GM23338 (cell line): ENCODE data around the gene ARF1. TPM values are rescaled to one million over a fixed set of nuclear protein-coding genes. Genes with fewer than 3 reads are reported as not detected.

Experiments
- ATAC-seq: fragments of 200-7000 bp; cut with Tn5 transposase; 3 replicates; pipeline ENCODE4 v1.9.1; 2020
- DNase-seq: peaks from one replicate; pipeline ENCODE4 v3.0.0-alpha.2; 2015; ENCODE audit warnings: low spot score
- H2AFZ ChIP-seq: fragments of 200-600 bp; sonication (generic); 2 replicates; pipeline ENCODE4 v1.8.0; 2016; ENCODE audit warnings: antibody characterized with exemption, mild to moderate bottlenecking, moderate library complexity
- H3F3A ChIP-seq: fragments of 200-600 bp; sonication (generic); replicated peaks from 2 replicates; pipeline ENCODE4 v1.8.0; 2017; ENCODE audit warnings: antibody characterized with exemption, mixed run types, low read depth
- H3K27ac ChIP-seq: fragments of 200-600 bp; sonication (generic); 2 replicates; pipeline ENCODE4 v1.6.1; 2016; ENCODE audit warnings: low read depth
- H3K27me3 ChIP-seq: fragments of 200-600 bp; sonication (generic); 2 replicates; pipeline ENCODE4 v1.8.0; 2016; ENCODE audit warnings: mild to moderate bottlenecking, mixed run types, moderate library complexity; ENCODE audit not compliant: insufficient read depth
- H3K36me3 ChIP-seq: fragments of 200-600 bp; sonication (generic); 2 replicates; pipeline ENCODE4 v1.8.0; 2016; ENCODE audit warnings: mild to moderate bottlenecking; ENCODE audit not compliant: insufficient read depth
- H3K4me1 ChIP-seq: fragments of 200-600 bp; sonication (generic); 2 replicates; pipeline ENCODE4 v1.8.0; 2016; ENCODE audit warnings: mild to moderate bottlenecking, moderate library complexity; ENCODE audit not compliant: insufficient read depth
- H3K4me2 ChIP-seq: fragments of 200-600 bp; sonication (generic); 2 replicates; pipeline ENCODE4 v1.7.1; 2017; ENCODE audit warnings: mixed run types
- H3K4me3 ChIP-seq: fragments of 200-600 bp; sonication (generic); 2 replicates; pipeline ENCODE4 v1.6.1; 2016; ENCODE audit warnings: mixed run types
- H3K79me2 ChIP-seq: fragments of 200-600 bp; sonication (generic); replicated peaks from 2 replicates; pipeline ENCODE4 v1.8.0; 2017; ENCODE audit warnings: mild to moderate bottlenecking; ENCODE audit not compliant: insufficient read depth
- H3K9me2 ChIP-seq: fragments of 200-600 bp; sonication (generic); 2 replicates; pipeline ENCODE4 v1.8.0; 2017; ENCODE audit not compliant: insufficient read depth
- H4K20me1 ChIP-seq: fragments of 200-600 bp; sonication (generic); replicated peaks from 2 replicates; pipeline ENCODE4 v1.8.0; 2017; ENCODE audit warnings: mild to moderate bottlenecking; ENCODE audit not compliant: insufficient read depth
- H3K27ac Mint-ChIP-seq: 2 replicates; pipeline ENCODE4 v1.8.0; 2020; ENCODE audit warnings: inconsistent platforms, mild to moderate bottlenecking, moderate library complexity, mixed read lengths
- H3K27me3 Mint-ChIP-seq: 3 replicates; pipeline ENCODE4 v1.8.0; 2022; ENCODE audit warnings: low read depth, mild to moderate bottlenecking, moderate library complexity, mixed read lengths, inconsistent platforms; ENCODE audit not compliant: insufficient read depth, poor library complexity
- H3K36me3 Mint-ChIP-seq: 3 replicates; pipeline ENCODE4 v1.8.0; 2021; ENCODE audit warnings: low read depth, mild to moderate bottlenecking, inconsistent platforms, moderate library complexity, mixed read lengths
- H3K4me1 Mint-ChIP-seq: 3 replicates; pipeline ENCODE4 v1.8.0; 2020; ENCODE audit warnings: mild to moderate bottlenecking, inconsistent platforms, mixed read lengths
- H3K4me3 Mint-ChIP-seq: 3 replicates; pipeline ENCODE4 v1.8.0; 2021; ENCODE audit warnings: moderate library complexity, mild to moderate bottlenecking, inconsistent platforms, mixed read lengths
- H3K9me3 Mint-ChIP-seq: 3 replicates; pipeline ENCODE4 v1.8.0; 2020; ENCODE audit warnings: moderate library complexity, mild to moderate bottlenecking, inconsistent platforms, mixed read lengths
- EZH2 ChIP-seq: fragments of 200-600 bp; sonication (generic); IDR thresholded peaks from one replicate; pipeline ENCODE4 v1.8.0; 2017; ENCODE audit warnings: antibody characterized with exemption, mild to moderate bottlenecking, low read depth; ENCODE audit not compliant: unreplicated experiment
- STAT1 ChIP-seq: IDR thresholded peaks from one replicate; pipeline ENCODE4 v1.6.1; 2016; ENCODE audit warnings: antibody characterized with exemption; ENCODE audit not compliant: unreplicated experiment
- ZNF114 ChIP-seq: fragments of 250-450 bp; sonication (Bioruptor Pico); IDR thresholded peaks from 2 replicates; pipeline ENCODE4 v1.5.0; 2020; ENCODE audit warnings: mild to moderate bottlenecking, moderate library complexity
- ZNF331 ChIP-seq: fragments of 250-450 bp; sonication (Bioruptor Pico); IDR thresholded peaks from 2 replicates; pipeline ENCODE4 v1.5.0; 2020; ENCODE audit warnings: low read depth, mild to moderate bottlenecking, moderate library complexity
- polyA plus RNA-seq: library from polyadenylated mRNA; unstranded; fragments of >200 nt; fragmentation: Nextera tagmentation; extraction: Ambion mirVana; gene quantifications from 2 replicates; pipeline ENCODE4 v1.2.1, GENCODE V29; 2016
- total RNA-seq: library from RNA; depleted of rRNA; stranded (reverse); fragments of >200 nt; shearing (Covaris generic); gene quantifications from 2 replicates; pipeline ENCODE4 v1.2.3, GENCODE V29; 2014
- TF ChIP-seq, protein P1 (sequence below): IDR thresholded peaks from one replicate; pipeline ENCODE4 v1.6.1; 2018; ENCODE audit warnings: antibody characterized with exemption; ENCODE audit not compliant: unreplicated experiment
- TF ChIP-seq, protein P2 (sequence below): IDR thresholded peaks from 2 replicates; pipeline ENCODE4 v1.6.1; 2016; ENCODE audit warnings: antibody characterized with exemption
- TF ChIP-seq, protein P3 (sequence below): fragments of 250-450 bp; sonication (Bioruptor Pico); IDR thresholded peaks from 2 replicates; pipeline ENCODE4 v1.5.0; 2020; ENCODE audit warnings: mild to moderate bottlenecking, moderate library complexity

ARF1 gene
- total and polyA plus RNA-seq, 2 experiments from 2014 or later, result 210 to 306 TPM

DNA sequence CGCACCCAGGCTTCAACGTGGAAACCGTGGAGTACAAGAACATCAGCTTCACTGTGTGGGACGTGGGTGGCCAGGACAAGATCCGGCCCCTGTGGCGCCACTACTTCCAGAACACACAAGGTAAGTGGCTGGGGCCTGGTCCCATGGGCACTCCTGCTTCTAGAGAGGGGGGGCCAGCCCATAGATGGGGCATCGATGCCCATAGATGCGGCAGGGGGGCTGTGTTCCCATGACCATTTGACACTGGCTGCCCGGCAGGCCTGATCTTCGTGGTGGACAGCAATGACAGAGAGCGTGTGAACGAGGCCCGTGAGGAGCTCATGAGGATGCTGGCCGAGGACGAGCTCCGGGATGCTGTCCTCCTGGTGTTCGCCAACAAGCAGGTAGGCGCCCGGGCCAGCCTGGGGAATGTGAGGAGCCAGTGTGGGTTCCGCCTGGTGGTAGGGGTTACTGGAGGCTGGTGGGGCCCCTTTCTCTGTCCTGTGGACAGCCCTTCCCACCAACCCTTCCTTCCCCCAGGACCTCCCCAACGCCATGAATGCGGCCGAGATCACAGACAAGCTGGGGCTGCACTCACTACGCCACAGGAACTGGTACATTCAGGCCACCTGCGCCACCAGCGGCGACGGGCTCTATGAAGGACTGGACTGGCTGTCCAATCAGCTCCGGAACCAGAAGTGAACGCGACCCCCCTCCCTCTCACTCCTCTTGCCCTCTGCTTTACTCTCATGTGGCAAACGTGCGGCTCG, 15.0 kb downstream of the ARF1 start:
- no peak for TF ChIP-seq EZH2
- no peak for TF ChIP-seq STAT1
- TF ChIP-seq, protein P1, sequence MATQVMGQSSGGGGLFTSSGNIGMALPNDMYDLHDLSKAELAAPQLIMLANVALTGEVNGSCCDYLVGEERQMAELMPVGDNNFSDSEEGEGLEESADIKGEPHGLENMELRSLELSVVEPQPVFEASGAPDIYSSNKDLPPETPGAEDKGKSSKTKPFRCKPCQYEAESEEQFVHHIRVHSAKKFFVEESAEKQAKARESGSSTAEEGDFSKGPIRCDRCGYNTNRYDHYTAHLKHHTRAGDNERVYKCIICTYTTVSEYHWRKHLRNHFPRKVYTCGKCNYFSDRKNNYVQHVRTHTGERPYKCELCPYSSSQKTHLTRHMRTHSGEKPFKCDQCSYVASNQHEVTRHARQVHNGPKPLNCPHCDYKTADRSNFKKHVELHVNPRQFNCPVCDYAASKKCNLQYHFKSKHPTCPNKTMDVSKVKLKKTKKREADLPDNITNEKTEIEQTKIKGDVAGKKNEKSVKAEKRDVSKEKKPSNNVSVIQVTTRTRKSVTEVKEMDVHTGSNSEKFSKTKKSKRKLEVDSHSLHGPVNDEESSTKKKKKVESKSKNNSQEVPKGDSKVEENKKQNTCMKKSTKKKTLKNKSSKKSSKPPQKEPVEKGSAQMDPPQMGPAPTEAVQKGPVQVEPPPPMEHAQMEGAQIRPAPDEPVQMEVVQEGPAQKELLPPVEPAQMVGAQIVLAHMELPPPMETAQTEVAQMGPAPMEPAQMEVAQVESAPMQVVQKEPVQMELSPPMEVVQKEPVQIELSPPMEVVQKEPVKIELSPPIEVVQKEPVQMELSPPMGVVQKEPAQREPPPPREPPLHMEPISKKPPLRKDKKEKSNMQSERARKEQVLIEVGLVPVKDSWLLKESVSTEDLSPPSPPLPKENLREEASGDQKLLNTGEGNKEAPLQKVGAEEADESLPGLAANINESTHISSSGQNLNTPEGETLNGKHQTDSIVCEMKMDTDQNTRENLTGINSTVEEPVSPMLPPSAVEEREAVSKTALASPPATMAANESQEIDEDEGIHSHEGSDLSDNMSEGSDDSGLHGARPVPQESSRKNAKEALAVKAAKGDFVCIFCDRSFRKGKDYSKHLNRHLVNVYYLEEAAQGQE, result no peak
- TF ChIP-seq, protein P2, sequence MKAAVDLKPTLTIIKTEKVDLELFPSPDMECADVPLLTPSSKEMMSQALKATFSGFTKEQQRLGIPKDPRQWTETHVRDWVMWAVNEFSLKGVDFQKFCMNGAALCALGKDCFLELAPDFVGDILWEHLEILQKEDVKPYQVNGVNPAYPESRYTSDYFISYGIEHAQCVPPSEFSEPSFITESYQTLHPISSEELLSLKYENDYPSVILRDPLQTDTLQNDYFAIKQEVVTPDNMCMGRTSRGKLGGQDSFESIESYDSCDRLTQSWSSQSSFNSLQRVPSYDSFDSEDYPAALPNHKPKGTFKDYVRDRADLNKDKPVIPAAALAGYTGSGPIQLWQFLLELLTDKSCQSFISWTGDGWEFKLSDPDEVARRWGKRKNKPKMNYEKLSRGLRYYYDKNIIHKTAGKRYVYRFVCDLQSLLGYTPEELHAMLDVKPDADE, result no peak
- TF ChIP-seq ZNF114 (CRISPR knock-in tag), result no peak
- TF ChIP-seq ZNF331 (CRISPR knock-in tag), result no peak
- TF ChIP-seq, protein P3, sequence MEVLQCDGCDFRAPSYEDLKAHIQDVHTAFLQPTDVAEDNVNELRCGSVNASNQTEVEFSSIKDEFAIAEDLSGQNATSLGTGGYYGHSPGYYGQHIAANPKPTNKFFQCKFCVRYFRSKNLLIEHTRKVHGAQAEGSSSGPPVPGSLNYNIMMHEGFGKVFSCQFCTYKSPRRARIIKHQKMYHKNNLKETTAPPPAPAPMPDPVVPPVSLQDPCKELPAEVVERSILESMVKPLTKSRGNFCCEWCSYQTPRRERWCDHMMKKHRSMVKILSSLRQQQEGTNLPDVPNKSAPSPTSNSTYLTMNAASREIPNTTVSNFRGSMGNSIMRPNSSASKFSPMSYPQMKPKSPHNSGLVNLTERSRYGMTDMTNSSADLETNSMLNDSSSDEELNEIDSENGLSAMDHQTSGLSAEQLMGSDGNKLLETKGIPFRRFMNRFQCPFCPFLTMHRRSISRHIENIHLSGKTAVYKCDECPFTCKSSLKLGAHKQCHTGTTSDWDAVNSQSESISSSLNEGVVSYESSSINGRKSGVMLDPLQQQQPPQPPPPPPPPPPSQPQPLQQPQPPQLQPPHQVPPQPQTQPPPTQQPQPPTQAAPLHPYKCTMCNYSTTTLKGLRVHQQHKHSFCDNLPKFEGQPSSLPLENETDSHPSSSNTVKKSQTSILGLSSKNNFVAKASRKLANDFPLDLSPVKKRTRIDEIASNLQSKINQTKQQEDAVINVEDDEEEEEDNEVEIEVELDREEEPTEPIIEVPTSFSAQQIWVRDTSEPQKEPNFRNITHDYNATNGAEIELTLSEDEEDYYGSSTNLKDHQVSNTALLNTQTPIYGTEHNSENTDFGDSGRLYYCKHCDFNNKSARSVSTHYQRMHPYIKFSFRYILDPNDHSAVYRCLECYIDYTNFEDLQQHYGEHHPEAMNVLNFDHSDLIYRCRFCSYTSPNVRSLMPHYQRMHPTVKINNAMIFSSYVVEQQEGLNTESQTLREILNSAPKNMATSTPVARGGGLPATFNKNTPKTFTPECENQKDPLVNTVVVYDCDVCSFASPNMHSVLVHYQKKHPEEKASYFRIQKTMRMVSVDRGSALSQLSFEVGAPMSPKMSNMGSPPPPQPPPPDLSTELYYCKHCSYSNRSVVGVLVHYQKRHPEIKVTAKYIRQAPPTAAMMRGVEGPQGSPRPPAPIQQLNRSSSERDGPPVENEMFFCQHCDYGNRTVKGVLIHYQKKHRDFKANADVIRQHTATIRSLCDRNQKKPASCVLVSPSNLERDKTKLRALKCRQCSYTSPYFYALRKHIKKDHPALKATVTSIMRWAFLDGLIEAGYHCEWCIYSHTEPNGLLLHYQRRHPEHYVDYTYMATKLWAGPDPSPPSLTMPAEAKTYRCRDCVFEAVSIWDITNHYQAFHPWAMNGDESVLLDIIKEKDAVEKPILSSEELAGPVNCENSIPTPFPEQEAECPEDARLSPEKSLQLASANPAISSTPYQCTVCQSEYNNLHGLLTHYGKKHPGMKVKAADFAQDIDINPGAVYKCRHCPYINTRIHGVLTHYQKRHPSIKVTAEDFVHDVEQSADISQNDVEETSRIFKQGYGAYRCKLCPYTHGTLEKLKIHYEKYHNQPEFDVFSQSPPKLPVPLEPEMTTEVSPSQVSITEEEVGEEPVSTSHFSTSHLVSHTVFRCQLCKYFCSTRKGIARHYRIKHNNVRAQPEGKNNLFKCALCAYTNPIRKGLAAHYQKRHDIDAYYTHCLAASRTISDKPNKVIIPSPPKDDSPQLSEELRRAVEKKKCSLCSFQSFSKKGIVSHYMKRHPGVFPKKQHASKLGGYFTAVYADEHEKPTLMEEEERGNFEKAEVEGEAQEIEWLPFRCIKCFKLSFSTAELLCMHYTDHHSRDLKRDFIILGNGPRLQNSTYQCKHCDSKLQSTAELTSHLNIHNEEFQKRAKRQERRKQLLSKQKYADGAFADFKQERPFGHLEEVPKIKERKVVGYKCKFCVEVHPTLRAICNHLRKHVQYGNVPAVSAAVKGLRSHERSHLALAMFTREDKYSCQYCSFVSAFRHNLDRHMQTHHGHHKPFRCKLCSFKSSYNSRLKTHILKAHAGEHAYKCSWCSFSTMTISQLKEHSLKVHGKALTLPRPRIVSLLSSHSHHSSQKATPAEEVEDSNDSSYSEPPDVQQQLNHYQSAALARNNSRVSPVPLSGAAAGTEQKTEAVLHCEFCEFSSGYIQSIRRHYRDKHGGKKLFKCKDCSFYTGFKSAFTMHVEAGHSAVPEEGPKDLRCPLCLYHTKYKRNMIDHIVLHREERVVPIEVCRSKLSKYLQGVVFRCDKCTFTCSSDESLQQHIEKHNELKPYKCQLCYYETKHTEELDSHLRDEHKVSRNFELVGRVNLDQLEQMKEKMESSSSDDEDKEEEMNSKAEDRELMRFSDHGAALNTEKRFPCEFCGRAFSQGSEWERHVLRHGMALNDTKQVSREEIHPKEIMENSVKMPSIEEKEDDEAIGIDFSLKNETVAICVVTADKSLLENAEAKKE (CRISPR knock-in tag), result no peak
- peaks cover 11% of the 10 kb centered on the region for H3K9me3 Mint-ChIP-seq
- Histone ChIP-seq H3F3A (no peaks in the 10 kb centered on the region), H3K27ac (no peak overlapping the region), H3K27me3 (no peaks in the 10 kb centered on the region), H4K20me1 (peaks cover 42% of the 10 kb centered on the region), H2AFZ (no peak overlapping the region), H3K9me2 (no peaks in the 10 kb centered on the region), H3K4me3 (no peak overlapping the region), H3K79me2 (peaks cover 44% of the 10 kb centered on the region), H3K4me1 (no peaks in the 10 kb centered on the region), H3K36me3 (peaks cover 3% of the 10 kb centered on the region; the same call in 1 of the 2 replicates), H3K4me2 (no peak overlapping the region)
- peaks cover 64% of the 10 kb centered on the region for H3K36me3 Mint-ChIP-seq
- H3K27ac Mint-ChIP-seq, result no peak overlapping the region
- H3K27me3 Mint-ChIP-seq, result peaks cover 17% of the 10 kb centered on the region
- no peak for ATAC-seq
- no peak overlapping the region; the same call in 2 of the 3 replicates for H3K4me3 Mint-ChIP-seq
- peaks cover 11% of the 10 kb centered on the region for H3K4me1 Mint-ChIP-seq
- DNase-seq, result no peak
